H1 (cell line): Measurements from ENCODE around the gene FRMD4A. TPM values are rescaled to one million over a fixed set of nuclear protein-coding genes. Genes with fewer than 3 reads are reported as not detected.

ENCODE experiments used
- BCL11A ChIP-seq, 2 experiments: IDR thresholded peaks; one replicate each; pipeline ENCODE4 v1.6.1; 2011; ENCODE audit warnings: low read depth in 2 of 2, low read length in 2 of 2, mild to moderate bottlenecking in 2 of 2
- CHD1 ChIP-seq: IDR thresholded peaks from 2 replicates; pipeline ENCODE4 v1.6.1; 2012; ENCODE audit warnings: low read depth, low read length, improper control_type of control experiment
- JUN ChIP-seq: IDR thresholded peaks from 2 replicates; pipeline ENCODE4 v1.6.1; 2011; ENCODE audit warnings: low read depth, mild to moderate bottlenecking, improper control_type of control experiment, low read length
- SIX5 ChIP-seq: IDR thresholded peaks from 2 replicates; pipeline ENCODE4 v1.6.1; 2011; ENCODE audit warnings: mild to moderate bottlenecking, low read depth, low read length
- TCF12 ChIP-seq: IDR thresholded peaks from 2 replicates; pipeline ENCODE4 v1.6.1; 2011; ENCODE audit warnings: low read depth, mild to moderate bottlenecking, low read length
- polyA plus RNA-seq, 7 experiments: library from polyadenylated mRNA; depleted of rRNA in 3 of 7; stranded (reverse) in 5 of 7; unstranded in 2 of 7; fragments of >200 nt in 5 of 7; fragments of 200-250 nt in 2 of 7; gene quantifications; 1 replicate in 5 of 7; 2 replicates in 1 of 7; 4 replicates in 1 of 7; pipeline versions ENCODE4 v1.2.1 to v1.2.3, GENCODE V29; 2011 to 2013; ENCODE audit warnings: missing spikeins in 2 of 7, mixed read lengths in 2 of 7
- total RNA-seq: library from RNA; stranded (reverse); fragmentation: NEBNext Ultra II Directional; extraction: Animal tissue kit (Norgen Biotek cat#: 25700); gene quantifications from 2 replicates; pipeline ENCODE4 v1.2.1, GENCODE V29; 2021

FRMD4A gene
- total and polyA plus RNA-seq, 2 of the 8 experiments (the other 6 are each of a cell fraction or from before 2014, with no cell fraction given), result 38.6 to 39.6 TPM

DNA sequence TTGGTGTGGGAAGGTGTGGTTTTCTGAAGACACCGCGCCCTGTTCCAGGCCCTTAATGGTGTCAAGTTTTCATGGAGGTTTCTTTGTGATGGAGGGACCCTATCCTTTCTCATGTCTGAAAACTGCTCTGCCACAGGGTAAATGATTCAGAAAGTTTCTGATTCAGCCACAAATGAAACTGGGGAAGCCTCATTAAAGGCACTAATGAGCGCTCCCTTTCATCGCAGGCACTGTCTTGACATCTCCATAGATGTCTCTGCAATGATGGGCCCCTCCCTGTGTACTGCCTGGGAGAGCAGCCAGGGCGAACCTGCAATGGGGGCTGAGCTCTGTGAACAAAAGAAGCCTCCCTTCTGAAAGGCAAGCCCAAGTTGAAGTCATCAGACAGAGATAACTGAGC is 388.7 kb downstream of the FRMD4A start (continued):
- TF ChIP-seq SIX5 (no peak), JUN (no peak), BCL11A (IDR thresholded peaks at IDR 0.05; ENCODE audit: low read depth in 2 of 2, low read length in 2 of 2) (no peak), TCF12 (no peak), CHD1 (no peak)
- TF ChIP-seq, all 59 proteins: peak for 0
